OCI-LY1 (cell line): Measurements from ENCODE around the gene HES1.

Experiments
- H2AFZ ChIP-seq: fragments of 200-600 bp; sonication (generic), shearing (Covaris generic); 2 replicates; pipeline ENCODE4 v1.6.0; 2014; ENCODE audit warnings: antibody characterized with exemption, mild to moderate bottlenecking, low read length
- H3F3A ChIP-seq: fragments of 200-600 bp; sonication (generic), shearing (Covaris generic); 2 replicates; pipeline ENCODE4 v1.6.0; 2014; ENCODE audit warnings: mild to moderate bottlenecking, antibody characterized with exemption, low read length, moderate library complexity; ENCODE audit not compliant: insufficient read depth
- H3K27ac ChIP-seq: fragments of 200-600 bp; sonication (generic); 2 replicates; pipeline ENCODE4 v1.5.1; 2014; ENCODE audit warnings: low read length, mixed run types, mild to moderate bottlenecking, low read depth; ENCODE audit not compliant: poor library complexity, severe bottlenecking
- H3K27me3 ChIP-seq: fragments of 200-600 bp; sonication (generic); 2 replicates; pipeline ENCODE4 v1.6.0; 2014; ENCODE audit warnings: antibody characterized with exemption, mild to moderate bottlenecking, low read length, moderate library complexity; ENCODE audit not compliant: insufficient read depth
- H3K36me3 ChIP-seq: fragments of 200-600 bp; sonication (generic); 2 replicates; pipeline ENCODE4 v1.6.1; 2014; ENCODE audit warnings: mild to moderate bottlenecking, antibody characterized with exemption, low read length, moderate library complexity, mixed read lengths; ENCODE audit not compliant: insufficient read depth
- H3K4me1 ChIP-seq: fragments of 200-600 bp; sonication (generic); 2 replicates; pipeline ENCODE4 v1.5.1; 2014; ENCODE audit warnings: mild to moderate bottlenecking, low read length, moderate library complexity; ENCODE audit not compliant: insufficient read depth, severe bottlenecking
- H3K4me2 ChIP-seq: fragments of 200-600 bp; sonication (generic), shearing (Covaris generic); 2 replicates; pipeline ENCODE4 v1.6.1; 2014; ENCODE audit warnings: low read length
- H3K4me3 ChIP-seq: fragments of 200-600 bp; sonication (generic); 2 replicates; pipeline ENCODE4 v1.5.1; 2014; ENCODE audit warnings: low read length, low read depth, mild to moderate bottlenecking, mixed read lengths; ENCODE audit not compliant: poor library complexity, severe bottlenecking
- H3K79me2 ChIP-seq: fragments of 200-600 bp; shearing (Covaris generic); 2 replicates; pipeline ENCODE4 v1.6.1; 2016; ENCODE audit warnings: mixed run types, low read length, mixed read lengths; ENCODE audit not compliant: insufficient read depth
- H3K9ac ChIP-seq: fragments of 200-600 bp; sonication (generic), shearing (Covaris generic); 2 replicates; pipeline ENCODE4 v1.6.1; 2014; ENCODE audit warnings: mild to moderate bottlenecking, low read length, mixed read lengths
- H3K9me2 ChIP-seq: fragments of 200-600 bp; sonication (generic), shearing (Covaris generic); 2 replicates; pipeline ENCODE4 v1.6.1; 2014; ENCODE audit warnings: low read depth, mild to moderate bottlenecking, low read length, mixed read lengths
- H3K9me3 ChIP-seq: fragments of 200-600 bp; shearing (Covaris generic); 2 replicates; pipeline ENCODE4 v1.6.1; 2014; ENCODE audit warnings: low read length, mixed read lengths
- H4K20me1 ChIP-seq: fragments of 200-600 bp; sonication (generic), shearing (Covaris generic); 2 replicates; pipeline ENCODE4 v1.6.0; 2016; ENCODE audit warnings: mild to moderate bottlenecking, low read length; ENCODE audit not compliant: insufficient read depth
- CTCF ChIP-seq: fragments of 200-600 bp; sonication (generic), shearing (Covaris generic); IDR thresholded peaks from 2 replicates; pipeline ENCODE4 v1.5.1; 2017; ENCODE audit warnings: mild to moderate bottlenecking, antibody characterized with exemption, low read length, moderate library complexity, mixed read lengths
- EZH2 ChIP-seq: fragments of 200-600 bp; sonication (generic), shearing (Covaris generic); IDR thresholded peaks from 2 replicates; pipeline ENCODE4 v1.8.0; 2017; ENCODE audit warnings: borderline replicate concordance, mixed run types, mild to moderate bottlenecking, antibody characterized with exemption, low read length, moderate library complexity, mixed read lengths

The HES1 gene

GRCh38 chr3:194135806-194136518, at the start of gene HES1:
Gene HES1, plus strand, starts transcription at chr3:194136148. Its CDS starts 233 bp downstream, at chr3:194136381.
- Histone ChIP-seq H3K9me2 (no peaks in the 10 kb centered on the region), H3K27ac (no peak within 1 kb of the TSS), H3K4me1 (peaks cover 49% of the 10 kb centered on the region), H3K9me3 (no peaks in the 10 kb centered on the region), H3K4me3 (peak within 1 kb of the TSS; percentile 69), H3K4me2 (peak within 1 kb of the TSS; percentile 74), H2AFZ (no peak within 1 kb of the TSS), H3K36me3 (no peaks in the 10 kb centered on the region), H4K20me1 (no peaks in the 10 kb centered on the region), H3K9ac (peak within 1 kb of the TSS; percentile 53; the same call in 1 of the 2 replicates), H3F3A (0 out of 2 replicates have a peak, but pooled peaks cover 3% of the 10 kb centered on the region), H3K27me3 (no peaks in the 10 kb centered on the region; the same call in 1 of the 2 replicates), H3K79me2 (no peaks in the 10 kb centered on the region)
- TF ChIP-seq CTCF = no peak
- TF ChIP-seq EZH2 = no peak

DNA sequence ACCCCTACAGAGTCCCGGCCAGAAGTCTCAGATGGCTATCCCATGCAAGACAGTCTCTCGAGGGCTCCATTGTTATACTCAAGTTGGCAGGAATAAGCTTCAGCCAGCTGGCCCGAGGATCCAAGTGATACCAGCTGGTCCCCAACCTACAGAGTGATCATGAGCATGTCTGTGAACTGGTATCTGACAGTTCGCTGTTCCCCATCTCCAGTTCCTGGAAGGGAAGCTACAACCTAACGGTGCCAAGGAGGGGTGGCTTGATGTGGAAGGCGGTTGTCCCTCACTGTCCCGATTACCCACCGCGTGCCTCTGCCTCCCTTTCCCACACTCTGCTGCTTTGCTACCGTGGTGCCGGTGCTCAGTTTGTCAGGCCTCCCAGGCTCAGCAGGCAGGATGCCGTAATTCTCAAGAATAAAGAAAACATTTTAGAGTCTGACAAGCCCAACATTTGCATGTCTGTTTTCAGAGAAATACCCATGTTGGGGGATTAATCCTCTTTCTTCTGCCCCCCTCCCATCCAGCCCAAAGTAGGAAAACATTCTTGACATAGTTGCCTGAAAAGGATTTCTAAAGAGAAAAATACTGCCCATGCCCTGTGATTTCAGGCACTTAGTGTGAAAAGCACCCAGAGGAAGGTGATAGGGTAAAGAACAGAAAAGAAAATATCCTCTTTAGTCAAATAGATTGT, 49.4 kb upstream of the HES1 start:
- Histone ChIP-seq H3K27ac (no peak overlapping the region), H3K4me2 (no peak overlapping the region), H3K9me2 (no peaks in the 10 kb centered on the region), H3K9me3 (no peaks in the 10 kb centered on the region), H2AFZ (no peak overlapping the region), H3K4me3 (no peak overlapping the region), H3K36me3 (no peaks in the 10 kb centered on the region), H3K4me1 (no peaks in the 10 kb centered on the region), H4K20me1 (no peaks in the 10 kb centered on the region), H3K79me2 (no peaks in the 10 kb centered on the region), H3K27me3 (peaks cover 29% of the 10 kb centered on the region), H3F3A (no peaks in the 10 kb centered on the region), H3K9ac (no peak overlapping the region)
- TF ChIP-seq EZH2 (no peak), CTCF (no peak)

DNA sequence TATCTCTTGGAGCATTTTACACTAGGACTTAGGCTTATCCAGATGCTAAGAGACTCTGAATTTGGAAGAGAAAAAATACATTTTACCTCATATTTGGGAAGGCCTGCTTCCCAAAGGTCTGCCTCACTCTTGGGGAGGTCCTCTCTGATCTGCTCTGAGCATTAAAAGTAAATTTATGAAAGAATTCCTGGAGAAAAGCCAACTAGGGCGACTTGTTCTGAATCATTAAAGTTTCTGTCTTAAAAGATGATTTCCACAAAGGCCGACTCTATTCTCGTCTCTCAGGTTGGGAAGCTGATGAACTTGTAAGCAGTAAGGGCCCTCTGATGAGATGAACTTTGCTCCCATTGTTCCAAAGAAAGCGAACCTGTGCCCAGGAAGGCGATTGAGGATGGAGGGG, 48.7 kb upstream of the HES1 start:
- no peak overlapping the region for H3K4me2 ChIP-seq
- TF ChIP-seq CTCF = no peak
- TF ChIP-seq EZH2 = no peak
- H2AFZ ChIP-seq = no peak overlapping the region
- H3K9me2 ChIP-seq = no peaks in the 10 kb centered on the region
- no peaks in the 10 kb centered on the region for H3K36me3 ChIP-seq
- H3K27me3 ChIP-seq = peaks cover 29% of the 10 kb centered on the region
- H3K9me3 ChIP-seq = no peaks in the 10 kb centered on the region
- no peaks in the 10 kb centered on the region for H3K79me2 ChIP-seq
- no peaks in the 10 kb centered on the region for H4K20me1 ChIP-seq
- H3K9ac ChIP-seq = no peak overlapping the region
- H3F3A ChIP-seq = no peaks in the 10 kb centered on the region
- H3K27ac ChIP-seq = no peak overlapping the region
- H3K4me1 ChIP-seq = no peaks in the 10 kb centered on the region
- H3K4me3 ChIP-seq = no peak overlapping the region
